GM12878 (cell line): ENCODE measurements around the gene MAGI2.

Experiments
- CREM ChIP-seq: IDR thresholded peaks from 2 replicates; pipeline ENCODE4 v1.6.1; 2014; ENCODE audit warnings: antibody characterized with exemption, low read depth
- CTCF ChIP-seq, 3 experiments: IDR thresholded peaks in 2 of 3; conservative IDR thresholded peaks in 1 of 3; 2 replicates each; pipeline ENCODE4 v1.5.1; 2011; ENCODE audit warnings: low read depth in 3 of 3, low read length in 3 of 3, mild to moderate bottlenecking in 3 of 3, control low read depth in 2 of 3, moderate library complexity in 2 of 3, inconsistent platforms in 1 of 3, mixed read lengths in 1 of 3; ENCODE audit not compliant: control insufficient read depth in 2 of 3, insufficient read depth in 1 of 3; ENCODE audit errors: extremely low read depth in 1 of 3
- MTA3 ChIP-seq: IDR thresholded peaks from 2 replicates; pipeline ENCODE4 v1.6.1; 2012; ENCODE audit warnings: low read length, inconsistent platforms, borderline replicate concordance
- MXI1 ChIP-seq: fragments of 150-350 bp; IDR thresholded peaks from 2 replicates; pipeline ENCODE4 v1.6.1; 2011; ENCODE audit warnings: low read depth, mild to moderate bottlenecking, inconsistent platforms, low read length, improper control_type of control experiment
- SIN3A ChIP-seq: IDR thresholded peaks from 2 replicates; pipeline ENCODE4 v1.6.1; 2012; ENCODE audit warnings: low read depth, low read length, improper control_type of control experiment
- ZBED1 ChIP-seq: IDR thresholded peaks from 2 replicates; pipeline ENCODE4 v1.6.1; 2016; ENCODE audit warnings: borderline replicate concordance
- ZNF622 ChIP-seq: fragments of 450-650 bp; IDR thresholded peaks from 2 replicates; pipeline ENCODE4 v1.6.1; 2017; ENCODE audit warnings: mild to moderate bottlenecking, inconsistent platforms

DNA sequence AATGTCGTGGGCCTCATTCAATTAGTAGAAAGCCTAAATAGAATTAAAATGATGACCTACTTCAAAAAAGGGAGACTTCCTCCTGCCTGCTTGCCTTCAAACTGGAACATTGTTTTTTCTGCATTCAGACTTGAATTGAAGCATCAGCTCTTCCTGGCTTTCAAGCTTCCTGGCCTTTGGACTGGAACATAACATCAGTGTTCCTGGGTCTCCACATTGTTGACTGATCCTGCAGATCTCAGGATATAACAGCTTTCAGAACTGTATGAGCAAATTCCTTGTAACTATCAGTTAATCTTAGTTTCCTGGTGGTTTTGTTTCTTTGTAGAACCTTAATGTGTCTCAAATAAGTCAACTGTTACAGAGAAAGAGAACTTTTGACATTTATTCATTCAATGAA is 18.6 kb downstream of the MAGI2 start:
- no peak for TF ChIP-seq CTCF (IDR thresholded peaks at IDR 0.05 in 2 of 3, conservative IDR thresholded peaks at IDR 0.05 in 1 of 3; ENCODE audit: control insufficient read depth in 2 of 3, extremely low read depth in 1 of 3, insufficient read depth in 1 of 3, low read depth in 3 of 3, low read length in 3 of 3)
- no peak for TF ChIP-seq SIN3A
- no peak for TF ChIP-seq ZNF622
- no peak for TF ChIP-seq ZBED1
- no peak for TF ChIP-seq MXI1
- TF ChIP-seq CREM = no peak
- TF ChIP-seq MTA3 = no peak
